ENCODE results near the gene MYO1E. TPM values are rescaled to one million over a fixed set of nuclear protein-coding genes. Genes with fewer than 3 reads are reported as not detected.

MYO1E gene
- total and polyA plus RNA-seq, 8 donors: 31.4 to 101 (median 39.9) TPM

DNA sequence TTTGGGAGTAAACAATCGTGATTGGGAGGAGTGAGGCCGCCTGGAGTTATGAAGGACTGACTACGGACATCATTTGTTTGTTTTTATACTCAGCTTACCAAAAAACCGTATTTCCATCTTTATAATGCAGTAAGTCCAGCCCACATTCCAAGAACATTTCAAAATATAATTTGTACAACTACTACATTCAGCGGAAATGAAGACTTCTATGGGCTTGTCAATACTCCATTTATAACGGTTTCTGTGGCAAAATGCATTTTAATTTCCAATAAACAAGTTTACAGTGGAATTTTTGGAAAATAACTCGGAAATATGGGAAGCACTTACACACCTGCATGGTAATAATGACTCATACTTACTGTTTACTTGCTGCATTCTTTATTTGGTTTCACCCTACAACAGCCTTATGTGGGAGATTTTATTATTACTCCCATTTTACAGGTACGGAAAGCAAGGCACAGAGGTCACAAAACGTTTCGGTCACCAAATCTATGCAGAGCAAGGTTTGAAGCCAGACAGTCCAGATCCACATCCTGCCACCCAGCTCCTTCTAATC lies 103.7 kb downstream of the MYO1E start:
- Histone ChIP-seq H3K4me3 (no peak overlapping the region), H3K27ac (no peak overlapping the region), H3K4me1 (peaks cover 0 to under 1% of the 10 kb centered on the region in 2 donors), H3K27me3 (no peaks in the 10 kb centered on the region), H3K36me3 (no peaks in the 10 kb centered on the region), H3K9me3 (no peaks in the 10 kb centered on the region)
- TF ChIP-seq, protein P1, sequence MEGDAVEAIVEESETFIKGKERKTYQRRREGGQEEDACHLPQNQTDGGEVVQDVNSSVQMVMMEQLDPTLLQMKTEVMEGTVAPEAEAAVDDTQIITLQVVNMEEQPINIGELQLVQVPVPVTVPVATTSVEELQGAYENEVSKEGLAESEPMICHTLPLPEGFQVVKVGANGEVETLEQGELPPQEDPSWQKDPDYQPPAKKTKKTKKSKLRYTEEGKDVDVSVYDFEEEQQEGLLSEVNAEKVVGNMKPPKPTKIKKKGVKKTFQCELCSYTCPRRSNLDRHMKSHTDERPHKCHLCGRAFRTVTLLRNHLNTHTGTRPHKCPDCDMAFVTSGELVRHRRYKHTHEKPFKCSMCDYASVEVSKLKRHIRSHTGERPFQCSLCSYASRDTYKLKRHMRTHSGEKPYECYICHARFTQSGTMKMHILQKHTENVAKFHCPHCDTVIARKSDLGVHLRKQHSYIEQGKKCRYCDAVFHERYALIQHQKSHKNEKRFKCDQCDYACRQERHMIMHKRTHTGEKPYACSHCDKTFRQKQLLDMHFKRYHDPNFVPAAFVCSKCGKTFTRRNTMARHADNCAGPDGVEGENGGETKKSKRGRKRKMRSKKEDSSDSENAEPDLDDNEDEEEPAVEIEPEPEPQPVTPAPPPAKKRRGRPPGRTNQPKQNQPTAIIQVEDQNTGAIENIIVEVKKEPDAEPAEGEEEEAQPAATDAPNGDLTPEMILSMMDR (IDR thresholded peaks at IDR 0.05): no peak
- DNase-seq: no peak
- no peak for ATAC-seq
- intact Hi-C loops (cut with DNase I): no loop called here

DNA sequence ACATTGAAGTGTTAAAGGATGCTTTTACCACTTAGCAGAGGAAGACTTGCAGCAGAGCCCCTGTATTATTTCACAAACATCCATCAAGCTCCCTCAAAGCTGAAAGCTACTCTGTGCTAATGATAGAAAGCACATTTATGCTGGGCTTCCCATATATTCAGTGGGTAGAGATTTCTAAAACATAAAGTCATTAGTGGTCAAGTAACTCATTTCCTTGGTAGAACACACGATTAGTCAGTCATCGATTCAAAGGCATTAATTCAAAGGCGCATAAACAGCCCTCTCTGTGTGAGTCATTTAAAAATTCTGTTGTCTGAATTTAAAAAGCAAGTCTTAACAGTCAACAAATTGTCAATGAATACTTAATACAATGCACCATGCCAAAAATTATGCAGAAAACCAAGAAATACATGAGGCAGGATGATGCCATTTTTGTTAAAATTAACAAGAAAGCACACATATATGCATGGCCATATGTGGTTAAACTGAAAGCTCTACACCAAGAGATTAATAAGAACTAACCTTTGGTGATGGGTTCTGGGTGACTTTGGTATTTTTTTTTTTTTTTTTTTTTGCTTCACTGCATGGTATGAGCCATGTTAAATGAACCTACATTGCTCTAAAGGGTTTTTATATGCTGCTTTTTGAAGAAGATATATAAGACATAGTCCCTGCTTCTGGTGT lies 104.4 kb downstream of the MYO1E start:
- no peak for DNase-seq
- Histone ChIP-seq H3K9me3 (no peaks in the 10 kb centered on the region), H3K4me3 (no peak overlapping the region), H3K4me1 (no peaks in the 10 kb centered on the region), H3K36me3 (no peaks in the 10 kb centered on the region), H3K27ac (no peak overlapping the region), H3K27me3 (no peaks in the 10 kb centered on the region)
- no peak for ATAC-seq
- TF ChIP-seq, protein P1 (IDR thresholded peaks at IDR 0.05): no peak
- intact Hi-C loops (cut with DNase I): no loop called here

DNA sequence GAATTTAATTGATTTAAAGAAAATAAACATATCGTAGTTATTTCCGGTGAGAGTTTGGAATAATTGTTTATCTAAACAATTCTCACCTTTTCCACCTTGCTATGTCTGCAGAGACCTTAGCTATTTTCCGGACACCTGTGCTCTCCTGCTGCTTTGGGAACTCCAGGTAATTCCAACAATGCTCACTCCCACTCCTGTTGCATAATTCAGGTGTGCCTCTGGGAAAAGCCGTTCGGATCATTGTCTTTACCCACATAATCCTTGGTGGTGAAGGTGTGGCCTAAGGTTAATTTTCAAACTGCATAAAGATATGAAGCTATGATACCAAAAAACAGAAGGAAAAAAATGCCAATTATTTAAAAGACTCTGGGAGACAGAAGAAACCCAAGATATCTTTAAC lies 106.6 kb downstream of the MYO1E start:
- no peaks in the 10 kb centered on the region for H3K27me3 ChIP-seq
- TF ChIP-seq, protein P1 (IDR thresholded peaks at IDR 0.05): no peak
- intact Hi-C loops (cut with DNase I): no loop called here
- H3K4me3 ChIP-seq: no peak overlapping the region
- no peak for ATAC-seq
- H3K27ac ChIP-seq: no peak overlapping the region
- no peaks in the 10 kb centered on the region for H3K4me1 ChIP-seq
- no peaks in the 10 kb centered on the region for H3K9me3 ChIP-seq
- DNase-seq: no peak
- no peaks in the 10 kb centered on the region for H3K36me3 ChIP-seq

DNA sequence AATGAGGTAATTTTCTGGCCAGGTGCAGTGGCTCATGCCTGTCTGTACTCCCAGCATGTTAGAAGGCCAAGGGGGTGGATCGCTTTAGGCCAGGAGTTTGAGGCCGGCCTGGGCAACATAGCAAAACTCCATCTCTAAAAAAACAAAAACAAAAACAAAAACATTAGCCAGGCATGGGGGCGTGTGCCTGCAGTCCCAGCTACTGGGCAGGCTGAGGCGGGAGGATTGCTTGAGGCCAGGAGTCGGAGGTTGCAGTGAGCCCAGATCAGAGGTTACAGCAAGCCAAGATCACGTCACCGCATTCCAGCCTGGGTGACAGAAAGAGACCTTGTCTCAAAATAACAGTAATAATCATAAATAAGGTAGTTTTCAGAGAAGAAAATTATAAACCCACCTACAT lies 110.4 kb downstream of the MYO1E start:
- TF ChIP-seq, protein P1 (IDR thresholded peaks at IDR 0.05): no peak
- no peaks in the 10 kb centered on the region for H3K27me3 ChIP-seq
- no peak overlapping the region for H3K4me3 ChIP-seq
- intact Hi-C loops (cut with DNase I): no loop called here
- DNase-seq (no peak), ATAC-seq (no peak)
- H3K27ac ChIP-seq: no peak overlapping the region
- H3K4me1 ChIP-seq: no peaks in the 10 kb centered on the region
- no peaks in the 10 kb centered on the region for H3K36me3 ChIP-seq
- no peaks in the 10 kb centered on the region for H3K9me3 ChIP-seq

DNA sequence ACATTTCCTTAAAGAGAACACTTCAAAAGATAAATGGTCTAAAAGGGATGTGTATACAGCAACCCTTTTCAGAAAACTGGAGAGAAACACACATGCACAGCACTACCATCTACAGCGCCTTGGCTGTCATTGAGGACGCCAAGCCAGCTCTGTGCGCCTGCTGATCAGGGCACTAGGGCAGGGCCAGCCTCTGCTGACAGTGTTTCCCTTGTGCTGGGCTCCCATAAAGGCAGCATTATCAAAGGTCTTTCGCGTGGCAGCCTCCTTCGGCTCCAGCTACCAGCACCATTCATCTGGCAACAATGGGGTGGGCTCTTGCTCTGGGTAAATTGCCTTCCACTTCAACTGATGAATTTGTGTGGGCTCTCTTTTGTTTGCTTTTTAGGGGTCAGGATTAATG lies 112.6 kb downstream of the MYO1E start:
- Histone ChIP-seq H3K36me3 (peaks cover 0 to 3% of the 10 kb centered on the region in 2 donors), H3K4me1 (no peaks in the 10 kb centered on the region), H3K9me3 (no peaks in the 10 kb centered on the region), H3K4me3 (no peak overlapping the region), H3K27ac (no peak overlapping the region), H3K27me3 (no peaks in the 10 kb centered on the region)
- intact Hi-C loops (cut with DNase I): no loop called here
- TF ChIP-seq, protein P1 (IDR thresholded peaks at IDR 0.05): no peak
- ATAC-seq (no peak), DNase-seq (no peak)

All from left lung (tissue), 10 donors.